Erythroblast (primary cell): ENCODE measurements around the gene ST3GAL3.

ENCODE experiments used
- GATA1 ChIP-seq: IDR thresholded peaks from 2 replicates; pipeline ENCODE4 v1.6.1; 2011; ENCODE audit warnings: low read depth, mild to moderate bottlenecking, control low read depth, low read length, moderate library complexity
- POLR2A ChIP-seq: IDR thresholded peaks from 2 replicates; pipeline ENCODE4 v1.6.1; 2011; ENCODE audit warnings: mild to moderate bottlenecking, low read length

DNA sequence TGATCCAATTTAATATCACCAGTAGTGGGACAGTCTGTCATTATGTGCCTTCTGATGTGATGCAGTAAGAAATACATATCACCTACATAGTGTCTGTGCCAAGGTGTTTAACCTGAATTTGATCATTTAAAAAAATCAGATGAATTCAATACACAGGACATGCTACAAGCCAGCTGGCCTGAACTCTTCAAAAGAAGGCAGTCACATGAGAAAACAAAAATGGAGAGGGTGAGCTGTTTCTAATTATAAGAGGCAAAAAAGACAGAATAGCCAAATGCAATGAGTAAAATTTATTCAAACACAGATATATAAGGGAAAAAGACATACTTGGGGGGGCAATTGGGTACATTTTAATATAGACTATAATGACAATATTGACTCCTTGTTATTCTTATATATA lies 66.5 kb downstream of the ST3GAL3 start:
- no peak for TF ChIP-seq POLR2A
- TF ChIP-seq GATA1 = no peak
